OCI-LY7 (cell line): ENCODE measurements around the gene SLC16A6. TPM values are rescaled to one million over a fixed set of nuclear protein-coding genes. Genes with fewer than 3 reads are reported as not detected.

Experiments used
- BruUV-seq: library from RNA; stranded (reverse); fragments of 400-500 nt; replicated peaks from 2 replicates; lab custom pipeline; 2021; lab: Mats Ljungman, UMichigan
- CTCF ChIA-PET: fragments of 300-600 bp; sonication (Branson Sonifier 250); formaldehyde crosslinking; loops from one replicate; lab custom pipeline; 2022; ENCODE audit warnings: antibody characterized with exemption; ENCODE audit not compliant: unreplicated experiment; lab: Charles Lee
- POLR2A ChIA-PET: fragments of 300-600 bp; sonication (Branson Sonifier 250); formaldehyde crosslinking; loops from one replicate; lab custom pipeline; 2022; ENCODE audit warnings: antibody characterized with exemption; lab: Charles Lee
- DNase-seq: peaks from one replicate; pipeline ENCODE4 v3.0.0-alpha.2; 2015; ENCODE audit warnings: low spot score
- H2AFZ ChIP-seq: fragments of 200-600 bp; sonication (generic), shearing (Covaris generic); 2 replicates; pipeline ENCODE4 v1.6.1; 2014; ENCODE audit warnings: mild to moderate bottlenecking, antibody characterized with exemption, low read length, moderate library complexity
- H3K27ac ChIP-seq: fragments of 200-600 bp; sonication (generic); 2 replicates; pipeline ENCODE4 v1.5.1; 2014; ENCODE audit warnings: mixed run types, low read depth, mild to moderate bottlenecking, moderate library complexity, low read length, inconsistent platforms; ENCODE audit not compliant: poor library complexity, severe bottlenecking
- H3K36me3 ChIP-seq: fragments of 200-600 bp; sonication (generic); 2 replicates; pipeline ENCODE4 v1.6.1; 2014; ENCODE audit warnings: mild to moderate bottlenecking, antibody characterized with exemption, low read length, moderate library complexity, mixed read lengths; ENCODE audit not compliant: insufficient read depth
- H3K4me1 ChIP-seq: fragments of 200-600 bp; sonication (generic); 2 replicates; pipeline ENCODE4 v1.5.1; 2014; ENCODE audit warnings: mild to moderate bottlenecking, low read length; ENCODE audit not compliant: insufficient read depth, poor library complexity, severe bottlenecking
- H3K4me2 ChIP-seq: fragments of 200-600 bp; sonication (generic); 2 replicates; pipeline ENCODE4 v1.6.1; 2014; ENCODE audit warnings: mild to moderate bottlenecking, low read length
- H3K4me3 ChIP-seq: fragments of 200-600 bp; sonication (generic); 2 replicates; pipeline ENCODE4 v1.5.1; 2014; ENCODE audit warnings: mild to moderate bottlenecking, low read depth, low read length; ENCODE audit not compliant: poor library complexity, severe bottlenecking
- H3K79me2 ChIP-seq: fragments of 200-600 bp; sonication (generic); 2 replicates; pipeline ENCODE4 v1.6.1; 2016; ENCODE audit warnings: low read depth, mild to moderate bottlenecking, low read length, moderate library complexity, mixed read lengths; ENCODE audit not compliant: insufficient read depth
- H3K9me2 ChIP-seq: fragments of 200-600 bp; sonication (generic); 2 replicates; pipeline ENCODE4 v1.6.1; 2016; ENCODE audit warnings: mild to moderate bottlenecking, low read length, mixed read lengths; ENCODE audit not compliant: insufficient read depth
- H3K9me3 ChIP-seq: fragments of 200-600 bp; sonication (generic); 2 replicates; pipeline ENCODE4 v1.6.1; 2014; ENCODE audit warnings: mild to moderate bottlenecking, mixed run types, low read length, mixed read lengths
- H4K20me1 ChIP-seq: fragments of 200-600 bp; sonication (generic); 2 replicates; pipeline ENCODE4 v1.6.1; 2014; ENCODE audit warnings: mild to moderate bottlenecking, antibody characterized with exemption, low read length, moderate library complexity, mixed read lengths; ENCODE audit not compliant: insufficient read depth
- EZH2phosphoT487 ChIP-seq: fragments of 200-600 bp; sonication (generic); IDR thresholded peaks from 2 replicates; pipeline ENCODE4 v1.6.1; 2018; ENCODE audit warnings: low read depth, borderline replicate concordance, mild to moderate bottlenecking, mixed run types, antibody characterized with exemption, low read length, moderate library complexity, mixed read lengths
- intact Hi-C: fragments of 100-400 bp; cut with micrococcal nuclease; formaldehyde crosslinking; loops from one replicate; pipeline ENCODE4 v1.10.0; 2022; ENCODE audit not compliant: unreplicated experiment
- total RNA-seq, 2 experiments: library from RNA; depleted of rRNA in 1 of 2; stranded (reverse); fragments of >200 nt in 1 of 2; shearing (Covaris generic) in 1 of 2; gene quantifications; 2 replicates each; pipeline ENCODE4 v1.2.3, GENCODE V29; 2014 to 2022
- TF ChIP-seq, protein P1 (sequence below): fragments of 200-600 bp; sonication (generic); conservative IDR thresholded peaks from 2 replicates; pipeline ENCODE4 v1.5.1; 2014; ENCODE audit warnings: mild to moderate bottlenecking, antibody characterized with exemption, low read length, moderate library complexity, mixed read lengths

The SLC16A6 gene
- total RNA-seq, 2 experiments from 2014 or later = 4.5 to 18.9 TPM

DNA sequence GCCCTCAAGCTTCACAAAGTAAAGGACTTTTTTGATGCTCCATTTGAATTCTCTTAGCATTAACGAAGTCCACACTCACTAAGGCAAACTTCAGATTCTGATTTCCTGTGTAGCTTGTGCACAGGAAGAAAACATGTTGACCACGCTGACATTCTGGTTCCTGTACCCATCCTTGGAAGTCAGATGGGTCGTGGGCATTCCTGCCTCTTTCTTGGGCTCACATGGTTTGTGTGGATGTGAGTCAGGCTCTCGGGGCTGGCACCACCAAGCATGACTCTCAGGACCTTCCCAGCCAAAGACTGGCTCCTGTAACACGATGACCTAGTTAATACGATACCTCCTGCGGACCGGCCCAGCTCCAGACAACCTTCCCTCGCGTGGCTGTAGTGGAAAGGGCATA, 33.2 kb upstream of the SLC16A6 start:
- ChIA-PET CTCF (no interaction called here), POLR2A (interaction anchor here (0.7 to 2.1 kb wide), 5 partner anchors 9 to 963 kb away, joined by 3 to 8 read pairs (median 7); no protein-coding TSS in a partner anchor)
- no peak overlapping the region for H3K4me2 ChIP-seq
- no peaks in the 10 kb centered on the region for H3K9me2 ChIP-seq
- TF ChIP-seq, protein P1, sequence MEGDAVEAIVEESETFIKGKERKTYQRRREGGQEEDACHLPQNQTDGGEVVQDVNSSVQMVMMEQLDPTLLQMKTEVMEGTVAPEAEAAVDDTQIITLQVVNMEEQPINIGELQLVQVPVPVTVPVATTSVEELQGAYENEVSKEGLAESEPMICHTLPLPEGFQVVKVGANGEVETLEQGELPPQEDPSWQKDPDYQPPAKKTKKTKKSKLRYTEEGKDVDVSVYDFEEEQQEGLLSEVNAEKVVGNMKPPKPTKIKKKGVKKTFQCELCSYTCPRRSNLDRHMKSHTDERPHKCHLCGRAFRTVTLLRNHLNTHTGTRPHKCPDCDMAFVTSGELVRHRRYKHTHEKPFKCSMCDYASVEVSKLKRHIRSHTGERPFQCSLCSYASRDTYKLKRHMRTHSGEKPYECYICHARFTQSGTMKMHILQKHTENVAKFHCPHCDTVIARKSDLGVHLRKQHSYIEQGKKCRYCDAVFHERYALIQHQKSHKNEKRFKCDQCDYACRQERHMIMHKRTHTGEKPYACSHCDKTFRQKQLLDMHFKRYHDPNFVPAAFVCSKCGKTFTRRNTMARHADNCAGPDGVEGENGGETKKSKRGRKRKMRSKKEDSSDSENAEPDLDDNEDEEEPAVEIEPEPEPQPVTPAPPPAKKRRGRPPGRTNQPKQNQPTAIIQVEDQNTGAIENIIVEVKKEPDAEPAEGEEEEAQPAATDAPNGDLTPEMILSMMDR = no peak
- no peak for TF ChIP-seq EZH2phosphoT487
- no peak overlapping the region for H2AFZ ChIP-seq
- no peaks in the 10 kb centered on the region for H3K36me3 ChIP-seq
- peaks cover 13% of the 10 kb centered on the region for H3K4me1 ChIP-seq
- BruUV-seq = no TSS peak
- no peaks in the 10 kb centered on the region for H4K20me1 ChIP-seq
- no peaks in the 10 kb centered on the region for H3K79me2 ChIP-seq
- no peak overlapping the region for H3K4me3 ChIP-seq
- no peak overlapping the region for H3K27ac ChIP-seq
- intact Hi-C loops = no loop called here
- H3K9me3 ChIP-seq = no peaks in the 10 kb centered on the region
- no peak for DNase-seq

DNA sequence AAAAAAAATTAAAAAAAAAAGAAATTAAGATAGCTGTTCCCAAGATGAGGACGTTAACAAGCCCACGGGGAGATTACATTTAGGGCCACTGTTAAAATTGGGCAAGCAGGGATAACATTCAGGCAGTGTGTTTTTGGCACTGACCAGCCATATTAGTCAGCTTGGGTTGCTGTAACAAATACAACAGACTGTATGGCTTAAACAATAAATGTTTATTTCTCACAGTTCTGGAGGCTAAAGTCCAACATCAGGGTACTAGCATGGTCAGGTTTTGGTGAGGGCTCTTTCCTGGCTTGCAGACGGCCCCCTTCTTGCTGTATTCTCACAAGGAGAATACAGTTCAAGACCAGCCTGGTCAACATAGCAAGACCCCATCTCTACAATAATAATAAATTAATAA, 31.7 kb upstream of the SLC16A6 start:
- Histone ChIP-seq H3K4me1 (peaks cover 21% of the 10 kb centered on the region), H2AFZ (no peak overlapping the region), H3K4me2 (no peak overlapping the region), H3K4me3 (no peak overlapping the region), H3K9me2 (no peaks in the 10 kb centered on the region), H3K27ac (no peak overlapping the region), H3K36me3 (no peaks in the 10 kb centered on the region), H3K79me2 (no peaks in the 10 kb centered on the region), H4K20me1 (no peaks in the 10 kb centered on the region), H3K9me3 (no peaks in the 10 kb centered on the region)
- POLR2A ChIA-PET = interaction anchor here (2.1 kb wide), 1 partner anchor 22 kb away, joined by 8 read pairs; no protein-coding TSS in a partner anchor
- CTCF ChIA-PET = no interaction called here
- intact Hi-C loops = no loop called here
- DNase-seq = no peak
- TF ChIP-seq, protein P1 = no peak
- no peak for TF ChIP-seq EZH2phosphoT487
- BruUV-seq = no TSS peak

DNA sequence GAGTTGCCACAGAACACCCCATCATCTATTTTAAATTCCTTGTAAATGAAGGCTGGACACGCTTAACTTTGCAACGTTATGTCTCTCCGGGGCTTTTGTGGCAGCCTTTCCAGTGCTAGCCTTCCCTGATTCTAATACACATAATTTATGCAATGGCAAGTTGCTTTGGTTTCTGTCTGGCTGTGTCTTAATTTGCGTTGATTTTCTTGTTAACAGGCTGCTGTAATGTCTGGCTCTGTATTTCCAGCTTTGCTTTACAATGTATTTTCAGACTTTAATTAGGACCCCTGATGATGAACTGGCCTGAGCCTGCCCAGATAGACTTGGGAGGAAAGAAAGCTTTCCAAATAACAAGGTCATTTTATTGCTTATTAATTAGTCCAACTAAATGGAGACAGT, 30.6 kb upstream of the SLC16A6 start:
- Histone ChIP-seq H3K36me3 (no peaks in the 10 kb centered on the region), H3K4me3 (no peak overlapping the region), H2AFZ (no peak overlapping the region), H3K27ac (no peak overlapping the region), H3K9me3 (no peaks in the 10 kb centered on the region), H4K20me1 (no peaks in the 10 kb centered on the region), H3K4me2 (no peak overlapping the region), H3K79me2 (no peaks in the 10 kb centered on the region), H3K9me2 (no peaks in the 10 kb centered on the region), H3K4me1 (peaks cover 21% of the 10 kb centered on the region)
- CTCF ChIA-PET = no interaction called here
- DNase-seq = no peak
- intact Hi-C loops = no loop called here
- no TSS peak for BruUV-seq
- TF ChIP-seq, protein P1 = no peak
- no peak for TF ChIP-seq EZH2phosphoT487
- POLR2A ChIA-PET = interaction anchor here (0.6 to 2.4 kb wide), 6 partner anchors 8 to 167 kb away, joined by 3 to 8 read pairs (median 4); no protein-coding TSS in a partner anchor
